Tibial nerve (tissue), 3 donors: ENCODE measurements around the gene TOM1L2.

Experiments used
- CTCF ChIP-seq, 5 experiments: fragments of 200-600 bp in 3 of 5; fragments of 450-650 bp in 2 of 5; sonication (generic) in 3 of 5; IDR thresholded peaks; one replicate each; pipeline ENCODE4 v1.5.1; 2016 to 2019; ENCODE audit warnings: antibody characterized with exemption in 5 of 5, mild to moderate bottlenecking in 3 of 5, moderate library complexity in 2 of 5
- POLR2A ChIP-seq, 2 donors: fragments of 450-650 bp; IDR thresholded peaks; one replicate each; pipeline ENCODE4 v1.6.1; 2017; ENCODE audit warnings: antibody characterized with exemption in 2 of 2, mild to moderate bottlenecking in 2 of 2, moderate library complexity in 2 of 2

- no peak for TF ChIP-seq CTCF (IDR thresholded peaks at IDR 0.05)
- TF ChIP-seq POLR2A (IDR thresholded peaks at IDR 0.05) = no peak
Observed at GRCh38 chr17:17813725-17814095, 158.5 kb downstream of the TOM1L2 start.
